K562 (cell line): Measurements from ENCODE around the gene CEP95. TPM values are rescaled to one million over a fixed set of nuclear protein-coding genes. Genes with fewer than 3 reads are reported as not detected.
A peak's percentile ranks its signal among the peaks of the same experiment; 100 is the strongest.

Experiments
- ATF1 ChIP-seq, 2 experiments: fragments of 450-650 bp in 1 of 2; IDR thresholded peaks; 2 replicates each; pipeline ENCODE4 v1.6.1; 2016; ENCODE audit warnings: missing compliant biosample characterization in 1 of 2, missing genetic modification characterization in 1 of 2
- BMI1 ChIP-seq: fragments of 150-350 bp; IDR thresholded peaks from 2 replicates; pipeline ENCODE4 v1.6.1; 2014; ENCODE audit warnings: low read length
- CHD2 ChIP-seq: IDR thresholded peaks from 2 replicates; pipeline ENCODE4 v1.6.1; 2011; ENCODE audit warnings: low read depth, low read length
- COPS2 ChIP-seq: fragments of 450-650 bp; conservative IDR thresholded peaks from 2 replicates; pipeline ENCODE4 v1.6.1; 2016; ENCODE audit warnings: mild to moderate bottlenecking, moderate library complexity
- CREB1 ChIP-seq, 2 experiments: sonication (generic) in 1 of 2; formaldehyde crosslinking in 1 of 2; IDR thresholded peaks; 2 replicates each; pipeline versions ENCODE4 v1.6.1 to v1.8.0; 2012 to 2022; ENCODE audit warnings: inconsistent platforms in 1 of 2, mild to moderate bottlenecking in 1 of 2, missing genetic modification reagents in 1 of 2, moderate library complexity in 1 of 2
- EP300 ChIP-seq: IDR thresholded peaks from 2 replicates; pipeline ENCODE4 v1.6.1; 2012; ENCODE audit warnings: low read length, improper control_type of control experiment
- ETS2 ChIP-seq: IDR thresholded peaks from 2 replicates; pipeline ENCODE4 v1.6.1; 2016; ENCODE audit warnings: borderline replicate concordance, missing genetic modification characterization, mild to moderate bottlenecking, moderate library complexity, missing compliant biosample characterization; ENCODE audit not compliant: poor library complexity, severe bottlenecking
- EWSR1 ChIP-seq: fragments of 450-650 bp; IDR thresholded peaks from 2 replicates; pipeline ENCODE4 v1.6.1; 2018; ENCODE audit warnings: borderline replicate concordance, mild to moderate bottlenecking, low read depth, moderate library complexity; ENCODE audit not compliant: partially characterized antibody
- GMEB1 ChIP-seq: fragments of 250-450 bp; sonication (Bioruptor Pico); IDR thresholded peaks from 2 replicates; pipeline ENCODE4 v1.4.0; 2020; ENCODE audit warnings: mild to moderate bottlenecking
- HDAC2 ChIP-seq: fragments of 450-650 bp; IDR thresholded peaks from 2 replicates; pipeline ENCODE4 v1.6.1; 2016; ENCODE audit warnings: mild to moderate bottlenecking
- KDM1A ChIP-seq, 2 experiments: fragments of 450-650 bp; IDR thresholded peaks; 2 replicates each; pipeline ENCODE4 v1.6.1; 2016; ENCODE audit warnings: mild to moderate bottlenecking in 2 of 2
- NCOA1 ChIP-seq: fragments of 450-650 bp; IDR thresholded peaks from 2 replicates; pipeline ENCODE4 v1.6.1; 2016; ENCODE audit warnings: low read depth
- NCOA4 ChIP-seq: fragments of 450-650 bp; IDR thresholded peaks from 2 replicates; pipeline ENCODE4 v1.6.1; 2018; ENCODE audit warnings: mild to moderate bottlenecking; ENCODE audit not compliant: partially characterized antibody
- NRF1 ChIP-seq, 2 experiments: fragments of 450-650 bp; IDR thresholded peaks in 1 of 2; conservative IDR thresholded peaks in 1 of 2; 2 replicates each; pipeline ENCODE4 v1.6.1; 2014; ENCODE audit warnings: mild to moderate bottlenecking in 2 of 2
- POLR2H ChIP-seq: IDR thresholded peaks from 2 replicates; pipeline ENCODE4 v1.6.1; 2016; ENCODE audit warnings: missing genetic modification characterization, low read depth, mild to moderate bottlenecking, control low read depth, missing compliant biosample characterization, moderate library complexity
- RBM34 ChIP-seq: fragments of 200-400 bp; formaldehyde crosslinking; IDR thresholded peaks from 2 replicates; pipeline ENCODE4 v1.6.1; 2018; ENCODE audit warnings: low read length, borderline replicate concordance; ENCODE audit not compliant: insufficient read depth
- RERE ChIP-seq: sonication (generic); formaldehyde crosslinking; IDR thresholded peaks from 2 replicates; pipeline ENCODE4 v1.8.0; 2023; ENCODE audit warnings: missing genetic modification reagents, mild to moderate bottlenecking, borderline replicate concordance
- TAF9B ChIP-seq: fragments of 450-650 bp; IDR thresholded peaks from 2 replicates; pipeline ENCODE4 v1.6.1; 2018; ENCODE audit warnings: mild to moderate bottlenecking; ENCODE audit not compliant: partially characterized antibody
- ZNF134 ChIP-seq: fragments of 250-450 bp; sonication (Bioruptor Pico); conservative IDR thresholded peaks from 2 replicates; pipeline ENCODE4 v1.4.0; 2020
- polyA plus RNA-seq, 8 experiments: library from polyadenylated mRNA; depleted of rRNA in 4 of 8; stranded (reverse) in 5 of 8; unstranded in 3 of 8; fragments of >200 nt; fragmentation: Nextera tagmentation in 2 of 8; fragmentation: Illumina TruSeq in 1 of 8; extraction: Ambion mirVana in 2 of 8; extraction: Trizol in 1 of 8; gene quantifications; 2 replicates each; pipeline versions ENCODE4 v1.2.1 to v1.2.3, GENCODE V29; 2011 to 2014; ENCODE audit warnings: inconsistent platforms in 1 of 8, missing spikeins in 1 of 8
- total RNA-seq, 7 experiments: library from RNA; depleted of rRNA in 6 of 7; stranded (reverse); fragments of >200 nt in 6 of 7; fragmentation: Illumina TruSeq in 2 of 7; extraction: Trizol in 2 of 7; gene quantifications; 2 replicates each; pipeline versions ENCODE4 v1.2.1 to v1.2.3, GENCODE V29; 2011 to 2021; ENCODE audit warnings: low replicate concordance in 1 of 7

Gene CEP95
- total and polyA plus RNA-seq, 9 of the 15 experiments (the other 6 are each of a cell fraction or from before 2014, with no cell fraction given): 26.7 to 80.7 (median 56.9) TPM

- TF ChIP-seq GMEB1 (CRISPR knock-in tag): no peak
- no peak for TF ChIP-seq RERE (CRISPR knock-in tag)
- peak; percentile 41; the same call in 1 of the 2 replicates for TF ChIP-seq CREB1 (IDR thresholded peaks at IDR 0.05)
- no peak for TF ChIP-seq CREB1 (CRISPR knock-in tag; IDR thresholded peaks at IDR 0.05)
- no peak for TF ChIP-seq BMI1
- no peak for TF ChIP-seq ATF1 (CRISPR knock-in tag; IDR thresholded peaks at IDR 0.05)
- TF ChIP-seq ATF1 (tag; IDR thresholded peaks at IDR 0.05): peak; percentile 61
- 0 out of 2 replicates have a peak, but pooled peaks have one; percentile 30 for TF ChIP-seq ZNF134
- peak; percentile 89 for TF ChIP-seq EP300
- no peak for TF ChIP-seq COPS2
- peak; percentile 55 for TF ChIP-seq TAF9B
- no peak for TF ChIP-seq CHD2
- TF ChIP-seq POLR2H (tag): no peak
- no peak for TF ChIP-seq RBM34
- no peak for TF ChIP-seq EWSR1
- no peak for TF ChIP-seq NRF1 (conservative IDR thresholded peaks at IDR 0.05 in 1 of 2, IDR thresholded peaks at IDR 0.05 in 1 of 2)
- TF ChIP-seq HDAC2: peak; percentile 82
- no peak for TF ChIP-seq ETS2
- peak; percentile 76 to 90 for TF ChIP-seq KDM1A (IDR thresholded peaks at IDR 0.05)
- peak; percentile 69; the same call in 1 of the 2 replicates for TF ChIP-seq NCOA1
- TF ChIP-seq NCOA4: no peak
These were observed 30.7 kb downstream of the CEP95 start (continued) for GRCh38 chr17:64537488-64537887.
